GM12892 (cell line): ENCODE measurements around the gene MYD88. TPM values are rescaled to one million over a fixed set of nuclear protein-coding genes. Genes with fewer than 3 reads are reported as not detected.

Source experiments
- DNase-seq: peaks from one replicate; pipeline ENCODE4 v3.0.0; 2011; ENCODE audit not compliant: insufficient read length
- FAIRE-seq: peaks from 2 replicates; lab custom pipeline; 2011; peaks lifted over from hg19 to GRCh38; lab: Jason Lieb, UNC
- POLR2A ChIP-seq: IDR thresholded peaks from 2 replicates; pipeline ENCODE4 v1.6.1; 2011; ENCODE audit warnings: low read depth, low read length, control low read depth
- POLR2AphosphoS5 ChIP-seq: IDR thresholded peaks from 2 replicates; pipeline ENCODE4 v1.6.1; 2011; ENCODE audit warnings: low read depth, low read length, control low read depth
- TAF1 ChIP-seq: IDR thresholded peaks from 2 replicates; pipeline ENCODE4 v1.6.1; 2011; ENCODE audit warnings: low read depth, mild to moderate bottlenecking, control low read depth, low read length, borderline replicate concordance
- polyA plus RNA-seq: library from polyadenylated mRNA; unstranded; fragments of >200 nt; gene quantifications from one replicate; pipeline ENCODE4 v1.2.1, GENCODE V29; 2012; ENCODE audit warnings: missing spikeins, inconsistent platforms; ENCODE audit not compliant: missing spikeins

The MYD88 gene
- 28.8 TPM for polyA plus RNA-seq

DNA sequence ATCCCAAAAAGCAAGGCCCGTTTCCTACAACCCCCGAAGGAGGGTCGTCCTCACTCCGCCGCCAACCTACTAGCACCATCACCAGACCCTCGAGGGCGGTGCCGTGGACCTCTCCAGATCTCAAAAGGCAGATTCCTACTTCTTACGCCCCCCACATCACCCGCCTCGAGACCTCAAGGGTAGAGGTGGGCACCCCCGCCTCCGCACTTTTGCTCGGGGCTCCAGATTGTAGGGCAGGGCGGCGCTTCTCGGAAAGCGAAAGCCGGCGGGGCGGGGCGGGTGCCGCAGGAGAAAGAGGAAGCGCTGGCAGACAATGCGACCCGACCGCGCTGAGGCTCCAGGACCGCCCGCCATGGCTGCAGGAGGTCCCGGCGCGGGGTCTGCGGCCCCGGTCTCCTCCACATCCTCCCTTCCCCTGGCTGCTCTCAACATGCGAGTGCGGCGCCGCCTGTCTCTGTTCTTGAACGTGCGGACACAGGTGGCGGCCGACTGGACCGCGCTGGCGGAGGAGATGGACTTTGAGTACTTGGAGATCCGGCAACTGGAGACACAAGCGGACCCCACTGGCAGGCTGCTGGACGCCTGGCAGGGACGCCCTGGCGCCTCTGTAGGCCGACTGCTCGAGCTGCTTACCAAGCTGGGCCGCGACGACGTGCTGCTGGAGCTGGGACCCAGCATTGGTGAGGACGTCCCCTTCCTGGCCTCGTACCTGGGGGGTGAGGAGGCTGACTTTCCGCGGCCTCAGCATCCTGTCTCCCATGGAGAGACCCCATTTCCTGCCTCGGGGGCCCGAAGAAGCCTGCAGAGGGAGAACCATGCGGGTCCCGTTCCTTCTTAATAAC is at the start of gene MYD88:
TSS of gene MYD88 (plus strand) at position 313 of the 842 bp plus-strand sequence. CDS start at position 353, 40 bp downstream.
- TF ChIP-seq POLR2AphosphoS5 (peak; percentile 76), POLR2A (peak; percentile 87), TAF1 (no peak)
- peak; percentile 77 for DNase-seq
- no peak for FAIRE-seq

DNA sequence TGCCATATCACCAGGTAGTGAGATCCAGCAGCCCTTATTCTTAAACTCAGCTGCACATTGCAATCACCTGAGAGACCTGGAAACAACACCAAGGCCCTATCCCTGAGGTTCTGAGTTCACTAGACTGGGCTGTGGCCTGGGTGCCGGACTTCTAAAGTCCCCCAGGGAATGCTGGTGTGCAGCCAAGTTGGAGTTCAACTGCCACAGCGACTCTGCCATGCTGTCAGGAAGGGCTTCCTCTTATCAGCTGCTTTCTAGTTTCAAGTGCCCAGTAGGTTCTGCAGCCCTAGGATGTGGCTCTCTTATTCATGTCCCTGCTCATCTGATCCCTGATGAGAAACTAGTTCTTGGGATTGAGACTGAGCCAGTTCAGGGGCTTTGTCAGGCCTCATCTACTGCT is 49.3 kb upstream of the MYD88 start:
- no peak for FAIRE-seq
- no peak for DNase-seq
- no peak for TF ChIP-seq TAF1
- TF ChIP-seq POLR2AphosphoS5, result no peak
- TF ChIP-seq POLR2A, result no peak

DNA sequence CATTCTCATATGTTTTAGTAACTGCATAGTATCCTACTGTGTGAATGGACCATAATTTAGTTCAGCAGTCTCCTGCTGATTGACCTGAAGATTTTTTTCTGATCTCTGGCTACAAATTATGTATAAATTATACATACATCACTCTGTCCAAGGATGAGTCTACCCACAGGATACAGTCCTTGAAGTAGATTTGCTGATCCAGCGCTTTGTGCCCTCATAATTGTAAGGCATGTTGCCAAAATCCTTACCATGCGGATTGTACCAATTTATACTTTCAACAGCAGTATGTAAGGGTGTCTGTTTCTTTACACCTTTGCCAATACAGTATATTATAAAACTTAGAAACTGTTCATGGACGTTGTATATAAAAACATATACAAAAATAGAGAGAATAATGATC is 48.0 kb upstream of the MYD88 start:
- no peak for TF ChIP-seq POLR2AphosphoS5
- no peak for TF ChIP-seq POLR2A
- no peak for TF ChIP-seq TAF1
- DNase-seq, result no peak
- FAIRE-seq, result no peak

DNA sequence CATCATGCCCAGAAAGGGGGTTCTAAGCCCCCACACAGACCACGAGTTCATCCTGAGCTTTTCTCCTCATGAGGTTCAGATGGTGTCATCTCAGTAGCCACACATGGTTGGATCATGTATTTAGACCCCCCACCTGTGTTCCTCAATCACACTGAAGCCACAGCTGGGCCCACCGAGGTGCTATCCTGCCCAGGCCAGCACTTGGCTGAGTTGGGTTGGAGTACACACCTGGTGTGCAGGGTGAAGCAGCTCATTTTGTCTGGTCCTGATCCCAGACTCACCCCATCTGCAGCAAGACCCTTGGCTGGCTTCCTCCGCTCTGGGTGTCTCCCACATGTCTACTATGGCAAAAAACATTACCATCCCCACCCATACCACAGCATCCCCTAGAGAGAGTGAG is 43.5 kb upstream of the MYD88 start:
- TF ChIP-seq POLR2AphosphoS5, result no peak
- DNase-seq, result no peak
- no peak for FAIRE-seq

DNA sequence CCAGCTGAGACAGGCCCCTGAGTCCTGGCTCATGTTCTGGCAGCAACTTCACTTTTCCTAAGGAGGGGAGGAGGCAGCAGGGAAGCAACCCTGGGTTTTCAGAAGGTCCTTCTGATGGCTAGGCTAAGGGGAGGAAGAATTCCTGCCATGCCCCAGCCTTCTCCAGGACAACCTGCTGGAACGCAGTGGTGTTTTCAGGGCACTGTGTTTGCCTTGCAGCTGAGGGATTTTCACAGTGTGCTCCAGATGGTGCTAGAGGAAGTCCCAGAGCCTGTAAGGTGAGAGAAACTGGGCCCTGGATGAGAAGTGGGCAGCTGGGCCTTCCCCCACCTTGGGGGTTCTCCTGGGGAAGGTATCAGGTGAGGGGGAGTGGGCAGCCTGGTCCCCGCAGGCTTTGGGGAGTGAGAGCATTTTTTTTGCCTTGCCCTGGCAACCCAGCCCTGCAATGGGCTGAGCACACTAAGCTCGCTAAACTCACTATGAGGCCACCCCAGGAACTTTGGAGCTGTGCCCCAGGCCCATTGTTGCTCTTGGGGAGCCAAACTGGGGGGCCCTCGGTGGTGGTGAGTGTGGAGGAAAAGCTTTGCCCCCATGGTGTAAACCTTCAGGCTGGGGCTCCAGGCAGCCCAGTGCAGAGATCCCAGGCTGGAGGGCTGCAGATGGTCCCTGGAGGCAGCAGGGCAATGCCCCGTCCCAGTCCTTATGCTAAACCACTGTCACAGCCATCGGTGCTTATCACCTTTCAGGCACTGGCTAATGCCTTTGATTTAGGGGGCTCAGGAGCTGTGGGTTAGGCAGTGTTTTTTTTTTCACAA is 42.6 kb upstream of the MYD88 start:
- no peak for DNase-seq
- no peak for FAIRE-seq
- no peak for TF ChIP-seq POLR2AphosphoS5
- TF ChIP-seq POLR2A, result no peak
- TF ChIP-seq TAF1, result no peak

GRCh38 chr3:38097446-38098375 is 40.8 kb upstream of the MYD88 start:
- DNase-seq (no peak), FAIRE-seq (no peak)
- TF ChIP-seq POLR2AphosphoS5, result no peak
- no peak for TF ChIP-seq POLR2A
- TF ChIP-seq TAF1, result no peak

GRCh38 chr3:38098376-38098723 is 40.1 kb upstream of the MYD88 start:
- DNase-seq (no peak), FAIRE-seq (no peak)
- no peak for TF ChIP-seq POLR2AphosphoS5
- TF ChIP-seq TAF1, result no peak
- TF ChIP-seq POLR2A, result no peak

DNA sequence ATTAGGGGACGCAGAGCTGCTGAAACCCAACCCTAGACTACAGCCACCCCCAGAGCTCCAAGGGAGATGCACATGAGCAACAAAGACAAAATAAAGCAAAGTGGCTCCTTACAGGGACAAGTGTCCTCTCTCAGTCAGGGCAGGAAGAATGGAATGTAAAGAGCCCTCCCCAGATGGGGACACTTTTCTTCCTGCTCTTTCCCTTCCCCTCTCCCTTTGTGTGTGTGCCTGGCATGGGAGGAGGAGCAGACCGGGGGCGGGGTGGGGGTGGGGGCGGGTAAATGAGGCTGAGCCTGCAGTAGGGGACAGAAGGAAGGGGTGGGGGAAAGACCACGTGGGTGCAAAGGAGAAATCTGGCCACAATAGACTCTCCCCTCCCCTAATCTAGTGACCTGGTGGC is 38.9 kb upstream of the MYD88 start:
- FAIRE-seq (no peak), DNase-seq (no peak)
- TF ChIP-seq POLR2AphosphoS5 (no peak), POLR2A (no peak), TAF1 (no peak)

DNA sequence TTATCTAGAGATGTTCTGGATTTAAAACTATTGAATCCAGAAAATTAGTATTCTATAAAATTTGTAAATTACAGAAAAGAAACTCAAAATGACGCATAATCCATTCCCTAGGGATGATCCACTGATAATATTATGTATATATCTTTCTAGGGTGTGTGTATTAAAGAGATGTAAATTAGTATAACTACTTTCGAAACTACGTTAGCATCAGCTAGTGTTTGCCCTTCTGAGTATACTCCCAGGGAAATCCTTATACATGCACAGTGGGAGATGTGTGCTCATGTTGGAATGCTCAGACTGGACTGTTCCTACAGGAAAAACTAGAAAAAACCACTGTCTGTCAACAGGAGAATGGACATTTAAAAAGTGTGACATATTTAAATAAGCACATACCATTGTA is 38.0 kb upstream of the MYD88 start:
- DNase-seq (no peak), FAIRE-seq (no peak)
- TF ChIP-seq TAF1 (no peak), POLR2A (no peak), POLR2AphosphoS5 (no peak)

- no peak for FAIRE-seq
- no peak for TF ChIP-seq TAF1
- no peak for TF ChIP-seq POLR2A
- no peak for TF ChIP-seq POLR2AphosphoS5
- no peak for DNase-seq
Measured at GRCh38 chr3:38101811-38102443, 36.5 kb upstream of the MYD88 start.

DNA sequence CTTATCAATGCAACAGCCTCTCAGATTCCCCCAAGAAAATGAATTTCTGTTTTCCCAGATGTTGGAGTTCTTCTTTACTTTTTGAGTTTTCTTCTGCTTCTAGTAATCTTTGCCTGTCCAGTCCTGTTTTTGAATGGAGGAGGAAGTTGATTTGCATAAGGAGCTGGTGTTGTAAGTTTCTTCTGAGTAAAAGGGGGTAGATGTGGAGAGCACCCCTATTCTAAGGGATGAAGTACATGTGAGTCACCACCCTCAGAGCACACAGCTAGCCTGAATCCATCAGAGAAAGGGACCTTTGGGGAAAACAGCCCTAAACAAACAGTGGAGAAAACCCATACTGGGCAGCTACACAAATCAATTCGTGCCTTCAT is 36.0 kb upstream of the MYD88 start:
- DNase-seq (no peak), FAIRE-seq (no peak)
- TF ChIP-seq TAF1, result no peak
- TF ChIP-seq POLR2A, result no peak
- TF ChIP-seq POLR2AphosphoS5, result no peak
